8988T (cell line): ENCODE measurements around the gene CNTNAP2.

Experiments used
- DNase-seq: peaks from one replicate; pipeline ENCODE4 v3.0.0; 2011

CNTNAP2 gene

DNA sequence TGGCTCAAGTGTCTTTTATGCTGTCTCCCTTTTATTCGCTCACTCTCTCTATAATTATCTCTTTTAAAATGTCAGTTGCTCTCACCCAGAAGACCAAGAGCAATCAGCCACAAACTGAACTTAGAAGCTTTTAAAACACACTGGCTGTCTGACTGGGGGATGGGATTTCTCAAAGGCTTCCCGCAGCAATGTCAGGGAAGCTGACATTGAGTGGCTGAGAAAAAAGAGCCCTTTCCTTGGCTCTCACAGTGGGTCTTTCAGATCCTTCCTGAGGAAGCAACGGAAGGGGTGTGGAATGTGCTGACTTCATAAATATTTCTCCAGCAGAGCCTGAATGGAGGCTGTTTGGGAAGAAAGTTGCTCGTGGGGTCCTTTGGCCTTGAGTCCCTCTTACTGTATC, 2028.2 kb downstream of the CNTNAP2 start:
- no peak for DNase-seq

DNA sequence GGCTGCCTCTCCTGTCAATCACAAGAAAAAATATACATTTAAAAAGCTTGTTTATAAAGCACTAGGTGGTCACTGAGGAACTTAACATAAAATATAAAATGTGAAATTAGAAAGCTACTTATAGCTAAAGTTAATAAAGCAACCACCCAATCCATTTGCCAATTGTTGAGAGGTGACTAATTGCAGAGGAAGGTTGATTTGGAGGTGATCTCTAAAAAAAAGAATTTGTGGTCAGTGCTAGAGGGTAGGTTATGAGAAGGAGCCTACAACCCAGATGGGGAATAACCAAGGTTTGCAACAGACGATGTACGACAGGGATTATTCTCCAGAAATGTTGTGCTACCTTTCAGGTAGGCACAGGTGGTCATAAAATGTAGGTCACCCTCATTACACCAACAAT, 2029.7 kb downstream of the CNTNAP2 start:
- no peak for DNase-seq

GRCh38 chr7:148147438-148147837, 2030.8 kb downstream of the CNTNAP2 start:
- no peak for DNase-seq

GRCh38 chr7:148148456-148148855, 2031.9 kb downstream of the CNTNAP2 start:
- no peak for DNase-seq

- DNase-seq, result no peak
These were observed 2033.1 kb downstream of the CNTNAP2 start for GRCh38 chr7:148149730-148150129.

- DNase-seq, result no peak
These were observed 2035.2 kb downstream of the CNTNAP2 start for GRCh38 chr7:148151778-148152177.

DNA sequence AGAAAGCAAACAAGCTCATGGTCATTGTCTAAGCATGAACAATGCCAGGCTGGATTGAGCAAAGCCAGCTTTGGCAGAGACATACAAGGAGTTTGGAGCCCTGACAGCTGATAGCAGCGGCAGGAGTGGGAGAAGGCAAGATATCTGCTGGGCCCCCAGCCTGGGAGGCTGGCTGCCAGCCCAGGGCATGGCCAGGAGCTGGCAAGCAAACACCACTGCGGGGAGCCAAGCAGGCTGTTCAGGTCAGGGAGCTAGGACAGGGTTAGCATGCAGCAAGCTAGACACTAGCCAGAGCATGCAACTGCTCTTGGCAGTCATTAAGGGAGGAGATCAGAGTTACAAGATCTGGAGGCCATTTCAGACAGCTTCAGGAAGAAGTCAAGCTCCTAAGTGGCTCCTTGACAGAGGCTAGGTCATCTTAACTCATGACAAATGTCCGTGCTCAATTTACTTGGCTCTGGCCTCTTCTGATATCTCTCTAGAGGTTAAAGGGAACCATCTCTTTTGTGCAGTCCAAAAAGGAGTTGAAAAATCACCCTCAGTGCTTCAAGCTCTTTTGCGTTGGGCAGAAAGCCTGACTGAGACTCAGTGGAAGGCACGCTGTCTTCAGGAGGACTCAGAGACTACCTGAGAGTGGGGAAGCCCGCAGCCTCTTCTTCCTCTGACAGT, 2037.1 kb downstream of the CNTNAP2 start:
- DNase-seq, result no peak

DNA sequence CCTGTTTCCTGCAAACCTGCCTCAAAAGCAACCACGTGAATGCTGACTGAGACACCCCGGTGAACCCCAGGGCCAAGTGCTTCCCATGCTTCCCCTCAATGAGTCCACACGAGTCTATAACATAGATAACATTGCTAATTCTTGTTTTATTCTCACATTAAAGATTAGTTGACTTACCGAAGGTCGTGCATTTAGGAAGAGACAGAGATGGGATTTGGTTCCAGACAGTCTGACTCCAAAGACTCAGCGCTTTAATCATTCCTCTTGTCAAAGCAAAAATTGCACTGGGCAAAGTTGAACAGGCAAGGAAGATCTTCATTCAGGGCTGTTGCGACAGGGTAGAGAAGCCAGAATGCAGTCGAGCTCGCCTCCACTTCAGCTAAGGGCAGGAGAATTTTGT, 2038.4 kb downstream of the CNTNAP2 start:
- no peak for DNase-seq

DNA sequence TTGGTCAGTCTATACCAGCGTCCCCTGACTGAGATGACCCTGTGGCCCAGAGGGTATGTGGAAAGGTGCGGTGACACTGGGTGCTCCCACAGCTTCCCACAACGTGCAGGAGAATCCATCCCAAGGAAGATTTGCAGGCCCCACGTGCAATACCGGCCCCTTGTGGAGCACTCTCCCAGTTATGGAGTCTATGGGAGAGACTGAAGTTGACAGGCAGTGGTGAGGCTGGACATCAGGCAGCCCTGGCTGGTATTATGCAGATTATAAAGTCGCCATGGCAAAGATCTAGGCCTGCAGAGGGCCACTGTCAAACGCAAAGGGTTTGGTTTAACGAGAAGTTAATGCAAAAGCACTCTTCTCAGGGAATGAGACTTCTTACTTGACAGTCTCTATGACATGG, 2039.2 kb downstream of the CNTNAP2 start:
- no peak for DNase-seq

DNA sequence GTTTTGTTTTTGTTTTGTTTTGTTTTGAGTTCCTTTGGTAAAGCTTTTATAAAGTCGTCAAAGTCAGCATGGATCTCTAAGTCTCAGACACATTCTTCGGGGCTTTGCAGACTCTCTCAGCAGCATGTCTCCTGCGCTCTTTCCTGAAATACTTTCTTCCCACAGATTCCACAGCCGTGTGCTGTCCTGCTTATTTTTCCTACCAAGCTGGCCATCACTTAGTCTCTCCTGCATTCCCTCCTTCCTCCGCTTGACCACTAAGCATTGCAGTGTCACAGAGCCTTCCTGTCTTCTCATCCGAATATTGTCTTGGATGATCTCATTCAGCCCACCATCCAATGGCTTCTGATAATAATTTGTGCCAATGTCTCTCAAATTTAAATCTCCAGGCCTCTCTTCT, 2039.6 kb downstream of the CNTNAP2 start:
- DNase-seq, result no peak

GRCh38 chr7:148159331-148159730, 2042.7 kb downstream of the CNTNAP2 start:
- no peak for DNase-seq

DNA sequence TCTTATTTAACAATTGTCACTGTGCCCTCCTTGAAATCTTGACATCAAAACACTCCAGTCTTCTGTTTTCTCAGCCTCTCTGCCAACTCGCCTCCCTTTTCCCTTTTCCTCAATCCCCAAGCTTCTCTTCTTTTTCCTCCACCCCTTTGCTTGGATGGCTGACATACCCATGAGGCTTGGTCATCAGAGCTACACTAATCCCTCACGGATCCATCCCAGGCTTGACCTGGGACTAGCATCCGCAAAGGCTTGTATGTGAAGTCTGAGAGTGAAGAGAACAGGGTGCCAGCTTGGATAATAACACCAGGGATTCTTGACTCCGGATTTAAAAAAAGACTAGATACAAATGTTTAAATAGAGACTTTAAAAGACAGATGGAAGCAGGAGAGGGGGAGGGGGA, 2045.2 kb downstream of the CNTNAP2 start:
- no peak for DNase-seq

DNA sequence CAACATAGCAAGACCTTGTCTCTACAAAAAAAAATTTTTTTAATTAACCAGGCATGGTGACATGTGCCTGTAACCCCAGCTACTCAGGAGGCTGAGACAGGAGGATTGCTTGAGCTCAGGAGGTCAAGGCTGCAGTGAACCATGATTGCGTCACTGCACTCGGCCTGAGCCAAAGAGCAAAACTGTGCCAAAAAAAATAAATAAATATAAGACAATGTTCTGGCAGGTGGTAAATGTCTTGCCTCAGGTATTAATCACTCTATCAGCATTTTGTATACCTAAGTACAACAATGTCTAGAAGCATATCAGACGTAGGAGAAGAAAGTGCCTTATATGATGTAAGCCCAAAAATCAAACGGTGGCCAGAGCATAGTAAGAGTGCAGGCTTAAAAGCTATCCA, 2046.2 kb downstream of the CNTNAP2 start:
- DNase-seq, result no peak

GRCh38 chr7:148163246-148163645, 2046.6 kb downstream of the CNTNAP2 start:
- no peak for DNase-seq

GRCh38 chr7:148172920-148173319, 2056.3 kb downstream of the CNTNAP2 start:
- DNase-seq, result no peak

DNA sequence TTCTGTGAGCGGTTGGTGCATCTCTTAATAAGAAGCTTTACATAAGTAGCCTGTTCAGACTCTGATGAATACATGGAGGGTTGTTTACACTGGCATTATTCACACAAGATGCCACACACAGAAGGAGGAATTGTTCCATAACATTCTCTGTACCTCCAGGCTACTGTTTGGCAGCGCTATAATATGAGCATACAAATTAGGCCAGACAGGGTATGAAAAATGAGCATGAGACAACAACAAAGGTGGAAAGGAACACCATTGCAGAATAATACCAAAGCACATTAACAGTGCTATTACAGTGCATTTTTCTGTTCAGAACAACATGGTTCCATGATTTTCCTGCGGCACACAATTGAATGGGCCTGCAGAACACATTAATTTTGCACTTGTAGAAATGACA, 2056.8 kb downstream of the CNTNAP2 start:
- no peak for DNase-seq

GRCh38 chr7:148174376-148174775, 2057.8 kb downstream of the CNTNAP2 start:
- no peak for DNase-seq

- no peak for DNase-seq
These were observed 2058.9 kb downstream of the CNTNAP2 start for GRCh38 chr7:148175512-148175911.

DNA sequence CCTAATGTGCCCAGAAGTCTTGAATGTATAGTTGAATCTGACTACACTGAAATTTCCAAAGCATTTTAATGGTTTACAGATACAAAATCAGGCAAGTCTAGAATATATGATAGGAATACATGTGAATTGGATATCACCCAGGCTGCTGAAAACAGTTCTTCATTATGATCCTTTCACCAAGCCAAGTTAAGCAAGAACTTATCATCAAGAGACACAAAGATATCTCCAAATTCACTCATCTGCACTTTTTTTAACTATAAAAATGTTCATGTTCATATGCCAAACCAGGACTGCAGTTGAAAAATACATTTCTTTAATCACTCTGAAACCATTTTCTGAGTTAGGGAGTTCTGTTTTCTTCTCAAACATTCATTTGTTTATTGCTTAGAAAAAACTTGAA, 2061.4 kb downstream of the CNTNAP2 start:
- no peak for DNase-seq

DNA sequence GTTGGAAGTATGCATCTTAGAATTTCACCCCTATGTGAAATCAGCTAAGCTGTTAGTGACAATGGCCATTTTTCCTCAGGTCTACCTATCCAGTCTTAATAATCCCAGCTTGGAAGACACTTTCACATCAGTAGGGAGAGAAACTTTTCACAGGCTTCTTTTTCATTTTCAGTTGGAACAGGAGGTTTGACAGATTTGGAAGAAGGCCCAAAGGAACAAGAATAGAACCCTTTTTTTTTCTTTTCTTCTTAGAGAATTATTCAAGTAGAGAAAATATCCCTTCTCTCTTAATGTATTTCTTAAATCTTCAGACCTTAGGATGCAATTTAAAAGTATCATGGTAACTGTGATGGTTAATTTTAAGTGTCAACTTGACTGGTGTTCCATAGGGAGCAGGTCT, 2063.5 kb downstream of the CNTNAP2 start:
- DNase-seq, result no peak

GRCh38 chr7:148182264-148182663, 2065.7 kb downstream of the CNTNAP2 start:
- DNase-seq, result no peak

DNA sequence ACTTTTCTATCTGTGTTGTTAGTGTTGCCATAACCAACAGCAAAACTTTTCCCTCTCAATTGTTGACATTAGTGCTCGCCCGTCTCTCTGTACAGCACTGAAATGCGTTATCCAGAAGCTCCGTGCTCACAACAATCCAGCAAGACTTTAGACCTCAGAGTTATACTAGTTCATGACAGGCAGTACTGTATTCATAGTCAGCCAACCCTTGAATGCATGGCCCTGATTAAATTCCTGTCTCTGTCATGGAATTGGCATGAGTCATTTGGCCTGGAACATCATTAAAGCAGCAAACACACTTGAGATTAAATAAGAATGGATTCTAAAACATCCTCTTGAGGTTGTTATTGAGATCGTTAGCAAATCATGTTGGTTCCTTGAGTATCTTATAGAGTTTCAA, 2068.4 kb downstream of the CNTNAP2 start:
- DNase-seq, result no peak

- DNase-seq, result no peak
These were observed 2070.9 kb downstream of the CNTNAP2 start for GRCh38 chr7:148187471-148187870.

DNA sequence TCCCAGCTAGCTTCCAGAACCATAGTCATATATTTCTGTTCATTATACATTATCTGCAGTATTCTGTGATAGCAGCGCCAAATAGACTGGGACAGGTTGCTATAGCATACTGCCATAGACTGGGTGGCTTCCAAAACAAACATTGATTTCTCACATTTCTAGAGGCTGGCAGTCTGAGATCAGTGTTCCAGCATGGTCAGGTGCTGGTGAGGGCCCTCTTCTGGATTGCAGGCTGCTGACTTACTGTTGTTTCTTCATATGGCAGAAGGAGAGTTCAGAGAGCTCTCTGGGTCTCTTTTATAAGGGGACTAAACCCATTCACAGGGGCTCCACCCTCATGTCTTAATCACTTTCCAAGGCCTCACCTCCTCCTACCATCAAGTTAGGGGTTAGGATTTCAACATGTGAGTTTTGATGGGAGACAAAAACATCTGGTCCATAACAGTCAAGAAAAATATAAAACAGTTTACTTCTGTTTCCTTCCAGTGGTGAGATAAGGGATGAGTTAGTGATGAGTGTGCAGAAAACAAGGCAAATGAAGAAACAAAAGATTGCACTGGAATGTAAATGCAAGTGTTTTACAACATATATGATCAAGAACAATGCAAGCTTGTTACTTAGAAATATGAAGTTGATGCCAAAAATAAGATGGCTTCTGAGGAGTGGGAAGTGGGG, 2074.9 kb downstream of the CNTNAP2 start:
- DNase-seq, result no peak

- DNase-seq, result no peak
These were observed 2075.9 kb downstream of the CNTNAP2 start for GRCh38 chr7:148192491-148192890.
